ENCODE results near the gene TTC23L.

TTC23L gene, protein sequence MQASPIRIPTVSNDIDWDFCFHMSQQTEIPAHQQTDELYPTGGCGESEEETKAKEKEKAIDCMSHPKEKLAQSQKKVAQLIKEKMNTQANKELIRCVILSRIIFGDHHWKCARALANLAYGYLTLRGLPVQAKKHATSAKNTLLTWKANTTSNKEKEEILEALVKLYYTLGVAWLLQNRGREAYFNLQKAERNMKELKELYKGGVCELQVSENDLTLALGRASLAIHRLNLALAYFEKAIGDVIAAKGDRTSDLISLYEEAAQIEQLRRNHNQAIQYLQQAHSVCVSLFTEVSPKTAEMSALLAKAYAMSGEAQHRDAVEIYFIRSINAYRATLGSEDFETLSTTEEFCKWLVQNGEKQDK

DNA sequence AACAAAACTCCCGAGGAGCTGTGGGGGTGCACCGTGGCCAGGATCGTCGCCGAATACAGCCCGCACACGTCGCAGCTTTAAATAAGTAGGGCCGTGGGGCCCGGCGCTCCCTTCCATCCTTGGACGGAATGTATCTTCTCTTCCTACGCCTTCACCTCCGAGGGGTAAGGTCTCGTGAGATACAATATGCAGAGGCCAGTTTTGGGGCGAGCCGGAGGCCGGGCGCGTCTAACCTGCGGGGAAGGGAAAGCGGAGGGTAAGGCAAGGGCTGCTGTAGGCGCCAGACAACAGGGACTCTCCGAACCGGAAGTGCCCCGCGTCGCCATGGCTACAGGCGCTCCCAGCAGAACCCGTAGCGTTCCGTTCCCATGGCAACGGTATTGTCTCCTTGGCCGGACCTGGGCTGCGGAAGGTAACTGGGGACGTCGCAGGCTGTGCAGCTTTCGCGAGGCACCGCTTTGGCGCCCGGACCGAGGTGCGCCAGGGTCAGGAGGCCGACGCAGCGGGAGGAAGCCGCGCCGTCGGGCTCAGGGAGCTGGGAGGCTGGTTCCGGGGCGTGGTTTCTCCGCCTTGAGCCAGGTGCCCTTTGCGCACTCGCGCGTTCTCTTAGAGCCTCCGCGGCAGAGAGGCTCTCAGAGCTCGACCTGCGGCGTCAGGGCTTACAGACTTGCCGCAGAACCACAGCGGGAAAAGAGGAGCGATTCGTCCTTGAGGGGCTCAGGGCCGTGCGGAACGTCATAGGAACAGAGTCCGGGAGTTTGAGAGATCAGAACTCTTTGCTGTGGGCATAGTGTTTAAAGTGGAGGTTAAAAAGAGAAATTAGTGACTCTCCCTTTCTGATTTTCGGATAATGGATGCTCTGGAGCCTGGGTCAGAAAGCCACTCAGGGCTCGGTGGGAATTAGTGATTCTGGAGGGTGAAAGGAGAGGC lies at the start of gene TTC23L:
TTC23L (plus strand) TSS at position 380 of the 930 bp plus-strand sequence. CDS start 1,508 bp downstream, outside the sequence.
- DNase-seq (ENCODE audit: low read depth): peak; percentile 25
- H3K4me3 ChIP-seq (ENCODE audit: low read depth, low read length): no peak within 1 kb of the TSS
- TF ChIP-seq, protein P1, sequence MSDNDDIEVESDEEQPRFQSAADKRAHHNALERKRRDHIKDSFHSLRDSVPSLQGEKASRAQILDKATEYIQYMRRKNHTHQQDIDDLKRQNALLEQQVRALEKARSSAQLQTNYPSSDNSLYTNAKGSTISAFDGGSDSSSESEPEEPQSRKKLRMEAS (IDR thresholded peaks at IDR 0.05; ENCODE audit: low read depth, low read length): no peak

DNA sequence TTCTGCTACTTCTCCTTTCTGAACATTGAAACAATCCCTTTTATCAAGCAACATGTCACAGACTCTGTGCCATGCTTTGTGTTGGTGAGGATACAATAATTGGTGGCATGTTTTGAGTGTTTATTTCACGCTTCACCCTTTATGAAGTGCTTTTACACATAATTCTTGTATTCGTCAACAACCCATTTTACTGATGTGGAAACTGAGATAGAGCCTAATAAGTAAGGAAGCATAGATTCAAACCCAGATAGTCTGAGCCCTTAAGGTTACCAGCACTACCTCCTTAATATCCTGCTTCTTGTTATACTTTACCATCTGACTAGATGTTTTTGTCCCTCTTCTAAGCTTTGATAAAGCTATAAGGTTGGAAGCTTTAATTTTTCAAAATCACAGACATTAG lies 49.3 kb upstream of the TTC23L start:
- TF ChIP-seq, protein P1 (IDR thresholded peaks at IDR 0.05; ENCODE audit: low read depth, low read length): no peak
- TF ChIP-seq, protein P2, sequence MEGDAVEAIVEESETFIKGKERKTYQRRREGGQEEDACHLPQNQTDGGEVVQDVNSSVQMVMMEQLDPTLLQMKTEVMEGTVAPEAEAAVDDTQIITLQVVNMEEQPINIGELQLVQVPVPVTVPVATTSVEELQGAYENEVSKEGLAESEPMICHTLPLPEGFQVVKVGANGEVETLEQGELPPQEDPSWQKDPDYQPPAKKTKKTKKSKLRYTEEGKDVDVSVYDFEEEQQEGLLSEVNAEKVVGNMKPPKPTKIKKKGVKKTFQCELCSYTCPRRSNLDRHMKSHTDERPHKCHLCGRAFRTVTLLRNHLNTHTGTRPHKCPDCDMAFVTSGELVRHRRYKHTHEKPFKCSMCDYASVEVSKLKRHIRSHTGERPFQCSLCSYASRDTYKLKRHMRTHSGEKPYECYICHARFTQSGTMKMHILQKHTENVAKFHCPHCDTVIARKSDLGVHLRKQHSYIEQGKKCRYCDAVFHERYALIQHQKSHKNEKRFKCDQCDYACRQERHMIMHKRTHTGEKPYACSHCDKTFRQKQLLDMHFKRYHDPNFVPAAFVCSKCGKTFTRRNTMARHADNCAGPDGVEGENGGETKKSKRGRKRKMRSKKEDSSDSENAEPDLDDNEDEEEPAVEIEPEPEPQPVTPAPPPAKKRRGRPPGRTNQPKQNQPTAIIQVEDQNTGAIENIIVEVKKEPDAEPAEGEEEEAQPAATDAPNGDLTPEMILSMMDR (IDR thresholded peaks at IDR 0.05; ENCODE audit: low read depth, low read length): no peak
- no peak for TF ChIP-seq MYC (IDR thresholded peaks at IDR 0.05; ENCODE audit: low read depth, low read length)
- TF ChIP-seq POLR2A (IDR thresholded peaks at IDR 0.05; ENCODE audit: extremely low read depth, insufficient read length): no peak
- DNase-seq (ENCODE audit: low read depth): no peak
- H3K4me3 ChIP-seq (ENCODE audit: low read depth, low read length): no peak overlapping the region

DNA sequence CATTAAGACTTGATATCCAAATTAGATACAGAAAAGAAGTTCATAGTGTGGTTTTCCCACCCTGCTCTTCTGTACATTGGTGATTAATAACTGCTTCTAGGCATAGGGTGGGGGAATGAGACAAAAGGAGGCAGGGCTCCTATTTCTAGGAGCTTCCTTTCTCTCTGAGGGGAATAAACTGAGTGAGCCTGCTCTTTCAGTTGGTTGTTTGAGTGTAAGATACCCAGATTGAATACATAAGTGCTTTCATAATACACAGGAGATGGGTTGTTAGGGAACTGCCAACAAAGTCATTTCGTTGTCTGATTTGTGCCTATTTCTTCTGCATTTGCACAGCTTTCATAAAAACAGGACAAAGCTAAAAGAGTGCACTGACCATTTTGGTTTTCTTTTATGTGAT lies 48.9 kb upstream of the TTC23L start:
- DNase-seq (ENCODE audit: low read depth): no peak
- TF ChIP-seq, protein P2 (IDR thresholded peaks at IDR 0.05; ENCODE audit: low read depth, low read length): no peak
- TF ChIP-seq, protein P1 (IDR thresholded peaks at IDR 0.05; ENCODE audit: low read depth, low read length): no peak
- no peak for TF ChIP-seq POLR2A (IDR thresholded peaks at IDR 0.05; ENCODE audit: extremely low read depth, insufficient read length)
- no peak for TF ChIP-seq MYC (IDR thresholded peaks at IDR 0.05; ENCODE audit: low read depth, low read length)
- H3K4me3 ChIP-seq (ENCODE audit: low read depth, low read length): no peak overlapping the region

DNA sequence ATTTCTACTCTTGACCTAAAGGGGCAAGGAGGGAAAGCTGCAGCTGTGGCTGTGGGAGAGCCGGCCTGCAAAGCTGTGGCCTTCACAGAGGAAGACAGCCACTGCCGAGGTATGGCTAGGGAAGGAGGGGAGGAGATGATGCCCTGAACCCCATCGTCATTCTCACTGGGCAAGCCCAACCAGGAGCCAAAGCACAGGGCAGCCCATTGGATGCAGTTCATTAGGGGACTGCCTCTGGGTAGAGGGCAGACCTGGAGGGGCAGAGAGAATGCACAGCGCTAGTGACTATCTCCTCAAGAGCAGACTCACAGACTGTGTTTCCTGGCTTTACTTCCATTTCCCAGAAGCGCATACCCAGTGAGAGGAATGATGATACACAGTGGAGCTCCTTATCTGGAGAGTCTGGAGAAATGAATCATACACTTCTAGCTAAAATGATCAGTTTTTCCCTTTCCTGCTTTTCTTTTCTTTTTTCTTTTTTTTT lies 47.2 kb upstream of the TTC23L start:
- TF ChIP-seq, protein P1 (IDR thresholded peaks at IDR 0.05; ENCODE audit: low read depth, low read length): no peak
- TF ChIP-seq, protein P2 (IDR thresholded peaks at IDR 0.05; ENCODE audit: low read depth, low read length): no peak
- TF ChIP-seq POLR2A (IDR thresholded peaks at IDR 0.05; ENCODE audit: extremely low read depth, insufficient read length) (no peak), MYC (IDR thresholded peaks at IDR 0.05; ENCODE audit: low read depth, low read length) (no peak)
- H3K4me3 ChIP-seq (ENCODE audit: low read depth, low read length): no peak overlapping the region
- DNase-seq (ENCODE audit: low read depth): no peak

DNA sequence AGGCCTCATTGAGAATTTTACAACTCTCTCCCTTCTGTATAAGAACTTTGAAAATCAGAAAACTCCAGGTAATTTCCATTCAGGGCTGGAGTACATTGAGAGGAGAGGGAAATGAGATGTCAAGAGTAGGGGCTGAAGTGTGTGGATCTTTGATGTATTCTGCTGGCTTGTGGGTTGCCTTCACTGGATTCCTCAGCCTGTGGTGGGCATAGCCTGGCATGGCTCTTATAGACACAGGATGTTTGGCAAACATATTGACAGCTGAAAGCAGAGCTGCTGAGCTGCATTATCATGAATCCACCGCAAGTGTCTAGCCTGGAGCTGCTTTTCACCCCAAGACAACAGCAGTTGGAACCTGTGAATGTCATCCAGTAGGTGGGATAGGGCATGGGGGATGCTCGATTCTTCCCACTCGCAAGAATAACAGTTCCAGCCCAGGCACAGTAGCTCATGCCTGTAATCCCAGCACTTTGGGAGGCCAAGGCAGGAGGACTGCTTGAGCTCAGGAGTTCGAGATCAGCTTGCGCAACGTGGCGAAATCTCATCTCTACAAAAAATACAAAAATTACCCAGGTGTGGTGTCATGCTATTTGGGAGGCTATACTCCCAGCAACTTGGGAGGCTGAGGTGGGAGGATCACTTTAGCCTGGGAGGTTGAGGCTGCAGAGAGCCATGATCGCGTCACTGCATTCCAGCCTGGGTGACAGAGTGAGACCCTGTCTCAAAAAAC lies 36.0 kb upstream of the TTC23L start:
- H3K4me3 ChIP-seq (ENCODE audit: low read depth, low read length): no peak overlapping the region
- TF ChIP-seq, protein P2 (IDR thresholded peaks at IDR 0.05; ENCODE audit: low read depth, low read length): no peak
- TF ChIP-seq POLR2A (IDR thresholded peaks at IDR 0.05; ENCODE audit: extremely low read depth, insufficient read length): no peak
- TF ChIP-seq, protein P1 (IDR thresholded peaks at IDR 0.05; ENCODE audit: low read depth, low read length): no peak
- TF ChIP-seq MYC (IDR thresholded peaks at IDR 0.05; ENCODE audit: low read depth, low read length): no peak
- DNase-seq (ENCODE audit: low read depth): no peak

Data from NB4 (cell line).